GM12878 (cell line): ENCODE results near the gene LTB4R2.

Experiments used
- BCL11A ChIP-seq: IDR thresholded peaks from 2 replicates; pipeline ENCODE4 v1.6.1; 2011; ENCODE audit warnings: low read depth, low read length
- ELK1 ChIP-seq: IDR thresholded peaks from 2 replicates; pipeline ENCODE4 v1.6.1; 2012; ENCODE audit warnings: low read depth, low read length, improper control_type of control experiment
- EZH2 ChIP-seq: IDR thresholded peaks from 2 replicates; pipeline ENCODE4 v1.6.1; 2012; ENCODE audit warnings: low read depth, mild to moderate bottlenecking, control low read depth, inconsistent platforms, low read length, borderline replicate concordance; ENCODE audit not compliant: control insufficient read depth
- NR2F1 ChIP-seq: fragments of 450-650 bp; conservative IDR thresholded peaks from 2 replicates; pipeline ENCODE4 v1.6.1; 2017; ENCODE audit warnings: mild to moderate bottlenecking
- RAD21 ChIP-seq: IDR thresholded peaks from 2 replicates; pipeline ENCODE4 v1.6.1; 2011; ENCODE audit warnings: mild to moderate bottlenecking, low read depth, low read length, moderate library complexity; ENCODE audit not compliant: insufficient read depth
- REST ChIP-seq: IDR thresholded peaks from 2 replicates; pipeline ENCODE4 v1.6.1; 2012; ENCODE audit warnings: mild to moderate bottlenecking, low read depth, low read length
- SRF ChIP-seq, 2 experiments: IDR thresholded peaks; 2 replicates each; pipeline ENCODE4 v1.6.1; 2011; ENCODE audit warnings: low read depth in 2 of 2, low read length in 2 of 2, mild to moderate bottlenecking in 1 of 2, moderate library complexity in 1 of 2
- TF ChIP-seq, protein P1 (sequence below), 3 experiments: IDR thresholded peaks in 2 of 3; conservative IDR thresholded peaks in 1 of 3; 2 replicates each; pipeline ENCODE4 v1.5.1; 2011; ENCODE audit warnings: low read depth in 3 of 3, low read length in 3 of 3, mild to moderate bottlenecking in 3 of 3, control low read depth in 2 of 3, moderate library complexity in 2 of 3, inconsistent platforms in 1 of 3, mixed read lengths in 1 of 3; ENCODE audit not compliant: control insufficient read depth in 2 of 3, insufficient read depth in 1 of 3; ENCODE audit errors: extremely low read depth in 1 of 3
- TF ChIP-seq, protein P2 (sequence below): IDR thresholded peaks from 2 replicates; pipeline ENCODE4 v1.6.1; 2012; ENCODE audit warnings: low read length, inconsistent platforms

DNA sequence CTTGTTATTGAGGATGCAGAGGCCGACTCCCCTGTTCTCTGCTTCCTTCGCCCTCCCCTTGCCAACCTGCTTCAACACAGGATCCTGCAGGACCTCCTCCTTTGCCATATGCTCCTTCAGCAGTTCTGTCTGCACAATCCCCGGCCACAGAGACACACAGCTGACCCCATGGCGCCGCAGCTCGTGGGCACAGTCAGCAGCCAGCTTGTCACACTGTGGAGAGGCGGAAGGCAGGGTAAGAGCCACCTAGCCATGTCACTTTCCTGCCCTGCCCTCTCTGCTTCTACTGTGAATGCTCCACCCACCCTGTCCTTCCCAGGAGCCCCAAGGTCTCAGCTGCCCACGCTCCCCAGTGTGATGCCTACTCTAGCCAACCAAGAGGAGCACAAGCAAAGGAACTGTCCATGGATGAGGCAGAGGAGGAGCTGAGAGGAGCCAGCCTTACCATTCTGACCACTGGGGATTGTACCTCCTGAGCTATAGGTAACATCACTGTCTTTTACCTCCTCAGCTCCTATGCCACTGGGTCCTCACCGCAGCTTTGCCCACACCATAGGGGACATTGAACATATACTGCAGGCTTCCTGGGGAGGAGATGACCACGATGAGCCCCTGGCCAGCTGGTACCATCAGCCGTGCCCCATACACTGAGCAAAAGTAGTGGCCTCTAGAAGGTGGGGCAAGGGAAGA lies 17.7 kb upstream of the LTB4R2 start:
- TF ChIP-seq RAD21 (no peak), EZH2 (no peak), BCL11A (no peak), SRF (IDR thresholded peaks at IDR 0.05; ENCODE audit: low read depth in 2 of 2, low read length in 2 of 2) (no peak), NR2F1 (no peak), REST (no peak), ELK1 (no peak)
- TF ChIP-seq, protein P1, sequence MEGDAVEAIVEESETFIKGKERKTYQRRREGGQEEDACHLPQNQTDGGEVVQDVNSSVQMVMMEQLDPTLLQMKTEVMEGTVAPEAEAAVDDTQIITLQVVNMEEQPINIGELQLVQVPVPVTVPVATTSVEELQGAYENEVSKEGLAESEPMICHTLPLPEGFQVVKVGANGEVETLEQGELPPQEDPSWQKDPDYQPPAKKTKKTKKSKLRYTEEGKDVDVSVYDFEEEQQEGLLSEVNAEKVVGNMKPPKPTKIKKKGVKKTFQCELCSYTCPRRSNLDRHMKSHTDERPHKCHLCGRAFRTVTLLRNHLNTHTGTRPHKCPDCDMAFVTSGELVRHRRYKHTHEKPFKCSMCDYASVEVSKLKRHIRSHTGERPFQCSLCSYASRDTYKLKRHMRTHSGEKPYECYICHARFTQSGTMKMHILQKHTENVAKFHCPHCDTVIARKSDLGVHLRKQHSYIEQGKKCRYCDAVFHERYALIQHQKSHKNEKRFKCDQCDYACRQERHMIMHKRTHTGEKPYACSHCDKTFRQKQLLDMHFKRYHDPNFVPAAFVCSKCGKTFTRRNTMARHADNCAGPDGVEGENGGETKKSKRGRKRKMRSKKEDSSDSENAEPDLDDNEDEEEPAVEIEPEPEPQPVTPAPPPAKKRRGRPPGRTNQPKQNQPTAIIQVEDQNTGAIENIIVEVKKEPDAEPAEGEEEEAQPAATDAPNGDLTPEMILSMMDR (IDR thresholded peaks at IDR 0.05 in 2 of 3, conservative IDR thresholded peaks at IDR 0.05 in 1 of 3; ENCODE audit: control insufficient read depth in 2 of 3, extremely low read depth in 1 of 3, insufficient read depth in 1 of 3, low read depth in 3 of 3, low read length in 3 of 3): no peak
- TF ChIP-seq, protein P2, sequence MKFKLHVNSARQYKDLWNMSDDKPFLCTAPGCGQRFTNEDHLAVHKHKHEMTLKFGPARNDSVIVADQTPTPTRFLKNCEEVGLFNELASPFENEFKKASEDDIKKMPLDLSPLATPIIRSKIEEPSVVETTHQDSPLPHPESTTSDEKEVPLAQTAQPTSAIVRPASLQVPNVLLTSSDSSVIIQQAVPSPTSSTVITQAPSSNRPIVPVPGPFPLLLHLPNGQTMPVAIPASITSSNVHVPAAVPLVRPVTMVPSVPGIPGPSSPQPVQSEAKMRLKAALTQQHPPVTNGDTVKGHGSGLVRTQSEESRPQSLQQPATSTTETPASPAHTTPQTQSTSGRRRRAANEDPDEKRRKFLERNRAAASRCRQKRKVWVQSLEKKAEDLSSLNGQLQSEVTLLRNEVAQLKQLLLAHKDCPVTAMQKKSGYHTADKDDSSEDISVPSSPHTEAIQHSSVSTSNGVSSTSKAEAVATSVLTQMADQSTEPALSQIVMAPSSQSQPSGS: no peak
